ENCODE measurements around the gene RAVER2.
"Not testable (repeated sequence)": the region's sequence is repeated elsewhere in the genome, so short reads cannot be mapped to it uniquely, and the experiment has no call there.

The RAVER2 gene

DNA sequence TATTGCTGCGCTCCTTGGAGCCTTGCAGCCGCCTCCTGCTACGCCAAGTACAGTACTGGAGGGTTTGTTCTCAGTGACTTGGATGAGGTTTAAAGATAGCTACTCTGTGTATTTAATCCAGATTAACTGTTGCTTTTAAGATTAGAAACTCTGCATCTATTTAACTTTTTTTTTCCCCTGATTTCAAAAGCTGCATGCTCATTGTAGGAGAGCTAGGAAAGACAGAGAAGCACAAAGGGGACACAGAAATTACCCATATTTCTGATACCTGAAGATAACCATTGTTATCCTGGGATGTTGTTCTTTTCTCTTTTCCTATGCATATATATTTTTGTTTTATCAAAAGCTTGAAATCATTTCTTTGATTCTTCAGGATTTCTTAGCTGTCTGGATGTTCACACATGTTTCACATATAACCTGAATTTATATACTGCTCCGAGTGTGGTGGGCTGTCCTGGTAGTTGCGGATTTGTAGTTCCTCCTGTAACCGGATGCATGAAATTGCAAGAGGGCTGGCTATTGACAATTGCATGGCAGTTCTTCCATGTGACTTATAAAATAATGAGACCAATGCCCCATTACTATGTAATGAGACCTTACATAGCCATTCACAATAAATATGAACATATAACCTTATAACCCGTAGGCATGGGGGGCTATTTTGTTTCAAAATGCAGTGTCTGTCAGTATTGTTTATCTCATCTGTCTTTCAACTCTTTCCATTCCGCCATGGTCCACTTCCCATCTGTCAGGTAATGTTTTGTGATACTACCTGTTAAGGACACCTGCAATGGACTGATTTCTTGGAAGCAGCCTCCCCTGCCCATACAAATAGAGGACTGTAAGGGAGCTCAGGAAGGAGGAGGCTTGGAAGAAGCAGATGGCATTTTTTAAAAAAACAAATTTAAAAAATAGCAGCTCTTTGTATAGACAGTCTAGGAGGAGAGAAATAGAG lies 1.4 kb downstream of the RAVER2 start:
- in situ Hi-C loops (cut with MboI; ENCODE audit: low sequenced_read_pairs) = no loop called here

DNA sequence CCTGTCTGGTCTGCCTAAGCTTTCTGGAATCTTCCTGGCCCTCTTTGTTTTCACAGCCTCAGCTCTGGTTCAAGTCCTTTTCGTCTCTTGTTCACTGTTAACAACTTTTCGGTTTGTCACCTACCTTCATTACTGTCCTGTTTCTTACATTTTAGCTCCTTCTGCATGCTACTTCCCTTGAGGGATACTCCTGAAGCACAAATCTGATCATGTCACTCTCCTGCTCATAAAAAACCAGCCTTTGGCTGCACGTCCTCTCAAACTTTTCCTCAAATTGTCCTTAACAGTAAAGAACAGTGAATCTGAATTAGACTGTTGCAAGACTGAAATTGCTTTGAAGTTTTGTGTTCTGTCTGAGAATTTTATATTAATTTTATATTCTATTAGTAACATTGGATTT lies 3.3 kb downstream of the RAVER2 start:
- in situ Hi-C loops (cut with MboI; ENCODE audit: low sequenced_read_pairs) = no loop called here

DNA sequence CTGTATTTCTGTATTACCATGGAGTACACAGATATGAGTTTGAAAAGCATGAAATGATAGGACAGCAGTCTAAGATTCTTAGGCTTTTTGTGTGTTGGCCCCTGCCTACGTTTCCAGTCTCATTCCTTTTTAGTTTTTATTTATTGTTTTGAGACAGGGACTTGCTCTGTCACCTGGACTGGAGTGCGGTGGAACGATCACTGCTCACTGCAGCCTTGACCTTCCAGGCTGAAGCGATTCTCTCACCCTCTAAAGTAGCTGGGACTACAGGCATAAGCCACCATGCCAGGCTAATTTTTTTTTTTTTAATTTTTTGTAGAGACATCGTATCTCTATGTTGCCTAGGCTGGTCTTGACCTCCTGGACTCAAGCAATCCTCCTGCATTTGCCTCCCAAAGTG lies 3.8 kb downstream of the RAVER2 start:
- in situ Hi-C loops (cut with MboI; ENCODE audit: low sequenced_read_pairs) = no loop called here

DNA sequence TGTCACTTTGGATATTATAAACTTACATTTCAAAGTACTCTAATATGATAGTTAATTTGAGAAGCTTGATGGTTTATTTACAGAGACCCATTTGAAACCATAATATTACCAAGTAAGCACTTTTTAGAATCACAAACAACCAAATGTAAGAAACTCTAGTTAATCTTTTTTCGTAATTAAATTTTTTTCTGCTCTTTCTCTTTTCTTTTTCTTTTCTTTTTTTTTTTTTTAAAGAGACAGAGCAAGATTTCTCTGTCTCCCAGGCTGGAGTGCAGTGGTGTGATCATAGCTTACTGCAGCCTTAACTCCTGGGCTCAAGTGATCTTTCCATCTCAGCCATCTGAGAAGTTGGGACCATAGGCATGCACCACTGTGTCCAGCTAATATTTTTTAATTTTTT lies 5.2 kb downstream of the RAVER2 start:
- in situ Hi-C loops (cut with MboI; ENCODE audit: low sequenced_read_pairs) = no loop called here

DNA sequence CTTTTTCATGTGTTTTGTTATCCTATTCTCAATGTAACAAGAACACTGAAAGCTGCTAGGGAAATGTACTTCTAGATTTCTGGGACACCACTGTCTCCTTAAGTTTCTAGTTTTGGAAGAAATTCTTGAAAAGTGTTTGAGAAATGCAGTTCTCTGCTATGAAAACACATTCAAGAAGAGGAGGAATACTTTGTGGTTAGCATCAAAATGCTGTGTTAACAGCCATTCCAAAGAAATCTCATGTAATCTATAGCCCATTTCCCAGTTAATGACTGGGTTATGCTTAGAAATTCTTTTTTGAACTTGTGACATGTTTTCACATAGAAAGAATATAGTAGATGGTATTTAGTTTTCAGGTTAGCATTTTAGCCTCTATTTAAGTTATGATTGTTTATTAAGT lies 6.0 kb downstream of the RAVER2 start:
- in situ Hi-C loops (cut with MboI; ENCODE audit: low sequenced_read_pairs) = no loop called here

DNA sequence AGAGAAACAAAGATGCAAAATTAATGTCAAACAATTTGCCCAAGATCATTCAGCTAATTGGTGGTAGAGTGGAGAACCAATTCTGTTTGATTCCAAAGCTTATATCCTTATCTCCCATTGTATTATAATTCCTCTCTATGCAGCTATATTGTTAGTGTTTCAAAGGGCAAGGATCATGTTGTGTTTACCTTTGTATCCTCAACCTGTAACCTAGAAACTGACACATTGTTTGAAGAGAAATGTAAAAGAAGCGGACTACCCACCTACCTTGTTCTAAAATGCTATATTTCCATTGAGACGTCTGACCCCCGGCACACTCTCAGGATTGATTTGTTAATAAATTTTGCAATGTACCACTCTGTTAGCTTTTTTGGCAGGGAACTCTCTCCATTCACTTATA lies 9.3 kb downstream of the RAVER2 start:
- in situ Hi-C loops (cut with MboI; ENCODE audit: low sequenced_read_pairs) = no loop called here

DNA sequence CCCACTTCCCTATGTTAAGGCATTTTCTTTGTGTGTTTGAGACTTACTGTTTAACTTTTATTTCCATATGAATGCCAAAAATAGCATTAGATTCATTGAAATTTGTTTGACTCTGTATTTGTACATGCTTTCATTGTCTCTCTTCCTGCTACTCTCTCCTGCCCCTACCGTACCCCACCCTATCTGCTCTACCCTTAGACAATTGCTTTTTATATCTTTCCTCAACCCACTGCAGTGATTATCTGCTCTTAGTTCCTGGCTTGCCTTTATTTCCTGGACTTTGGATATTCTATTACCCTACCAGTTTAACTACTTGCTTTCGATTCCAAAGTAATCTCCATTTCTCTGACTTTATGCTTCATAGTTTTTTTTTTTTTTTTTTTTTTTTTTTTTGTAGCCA lies 10.5 kb downstream of the RAVER2 start:
- in situ Hi-C loops (cut with MboI; ENCODE audit: low sequenced_read_pairs) = no loop called here

DNA sequence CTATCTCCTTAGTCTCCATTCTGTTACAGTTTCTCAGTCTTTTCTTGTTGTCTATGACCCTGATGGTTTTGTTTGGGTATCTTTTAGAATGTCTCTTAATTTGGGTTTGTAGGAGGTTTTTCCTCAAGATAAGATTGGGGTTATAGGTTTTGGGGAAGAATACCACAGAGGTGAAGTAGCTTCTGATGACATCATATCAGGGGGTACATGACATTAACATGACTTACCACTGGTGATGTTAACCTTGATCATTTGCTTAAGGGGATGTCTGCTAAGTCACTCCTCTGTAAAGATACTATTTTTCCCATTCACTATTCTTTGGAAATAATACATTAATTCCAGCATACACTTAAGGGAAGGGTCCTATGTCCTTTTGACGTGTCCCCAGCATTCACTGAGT lies 11.9 kb downstream of the RAVER2 start:
- in situ Hi-C loops (cut with MboI; ENCODE audit: low sequenced_read_pairs) = no loop called here

DNA sequence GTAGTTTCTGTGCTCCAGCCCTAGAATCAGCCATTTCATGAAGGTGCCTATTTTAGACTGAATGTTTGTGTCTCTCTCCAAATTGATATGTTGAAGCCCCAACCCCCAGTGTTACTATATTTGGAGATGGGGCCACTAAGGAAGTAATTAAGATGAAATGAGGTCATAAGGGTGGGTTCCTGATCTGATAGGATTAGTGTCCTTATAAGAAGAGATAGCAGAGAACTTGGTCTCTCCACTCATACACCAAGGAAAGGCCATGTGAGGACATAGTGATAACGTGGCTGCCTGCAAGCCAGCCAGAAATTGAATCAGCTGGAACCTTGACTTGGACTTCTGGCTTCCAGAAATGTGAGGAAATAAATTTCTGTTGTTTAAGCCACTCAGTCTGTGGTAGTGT lies 12.3 kb downstream of the RAVER2 start:
- in situ Hi-C loops (cut with MboI; ENCODE audit: low sequenced_read_pairs) = no loop called here

DNA sequence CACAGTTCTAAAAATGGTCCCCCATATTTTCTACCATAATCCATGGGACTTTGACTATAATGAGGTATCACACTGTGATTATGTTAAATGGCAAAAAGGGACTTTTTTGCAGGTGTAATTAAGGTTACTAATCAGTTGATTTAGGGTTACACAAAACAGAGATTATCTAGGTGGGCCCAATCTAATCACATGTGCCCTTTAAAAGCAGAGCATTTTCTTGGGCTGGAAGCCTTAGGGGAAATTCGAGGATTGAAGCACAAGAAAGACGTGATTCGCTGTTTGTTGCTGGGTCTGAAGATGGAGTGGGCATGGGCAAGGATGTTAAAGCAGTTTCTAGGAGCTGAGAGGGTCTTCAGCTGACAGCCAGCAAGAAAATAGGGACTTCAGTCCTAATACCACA lies 13.4 kb downstream of the RAVER2 start:
- in situ Hi-C loops (cut with MboI; ENCODE audit: low sequenced_read_pairs) = no loop called here

DNA sequence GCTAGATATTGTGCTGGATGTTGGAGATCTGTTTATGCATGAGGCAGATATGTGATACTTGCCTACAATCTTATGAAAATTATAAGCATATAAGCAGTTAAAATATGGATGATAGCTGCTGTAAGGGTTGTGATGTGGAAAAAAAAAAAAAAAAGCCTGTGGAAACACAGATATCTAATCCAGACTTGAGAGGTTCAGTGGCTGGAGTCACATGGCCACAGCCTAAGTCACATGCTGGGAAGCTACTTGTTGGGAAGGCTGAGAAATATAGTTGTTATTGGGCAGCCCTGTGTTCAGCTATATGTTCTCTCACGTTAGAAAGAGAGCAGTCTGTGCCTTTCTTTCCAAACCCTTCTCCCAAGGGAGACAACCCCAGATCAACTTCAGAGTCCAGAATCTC lies 15.1 kb downstream of the RAVER2 start:
- in situ Hi-C loops (cut with MboI; ENCODE audit: low sequenced_read_pairs) = no loop called here

DNA sequence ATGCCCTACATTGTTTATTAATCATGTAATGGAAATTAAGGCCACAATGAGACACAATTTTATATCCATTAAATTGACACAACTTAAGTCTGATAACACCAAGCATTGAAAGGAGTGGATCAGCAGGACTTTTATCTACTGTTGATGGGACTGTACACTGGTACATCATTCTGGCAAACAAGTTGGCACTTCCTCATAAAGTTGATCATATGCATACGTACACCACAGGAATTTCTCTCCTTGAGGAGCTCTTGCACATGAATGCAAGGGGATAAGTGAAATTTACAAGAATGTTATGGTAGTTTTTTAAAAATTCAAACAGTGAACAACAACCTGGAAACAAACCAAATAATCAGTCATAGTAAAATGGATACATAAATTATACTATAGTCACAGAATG lies 20.1 kb downstream of the RAVER2 start:
- in situ Hi-C loops (cut with MboI; ENCODE audit: low sequenced_read_pairs) = no loop called here

DNA sequence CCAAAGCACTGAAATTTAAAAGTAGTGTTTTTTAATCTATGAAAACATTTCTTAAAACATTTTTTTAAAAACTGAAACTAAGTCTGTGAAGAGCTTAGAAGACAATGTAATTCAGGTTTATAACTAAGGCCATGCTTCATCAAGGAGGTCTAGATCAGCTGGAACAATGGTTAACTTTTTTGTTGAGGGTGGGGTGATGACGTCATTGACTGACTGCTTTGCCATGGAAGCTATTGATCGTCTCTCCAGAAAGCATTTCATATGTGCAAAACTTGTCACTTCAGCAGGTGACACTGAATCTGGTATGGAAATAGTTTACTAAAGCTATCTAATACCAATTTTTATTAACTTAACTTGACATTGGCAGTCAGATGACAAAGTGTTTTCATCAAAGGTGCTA lies 21.0 kb downstream of the RAVER2 start:
- in situ Hi-C loops (cut with MboI; ENCODE audit: low sequenced_read_pairs) = no loop called here

DNA sequence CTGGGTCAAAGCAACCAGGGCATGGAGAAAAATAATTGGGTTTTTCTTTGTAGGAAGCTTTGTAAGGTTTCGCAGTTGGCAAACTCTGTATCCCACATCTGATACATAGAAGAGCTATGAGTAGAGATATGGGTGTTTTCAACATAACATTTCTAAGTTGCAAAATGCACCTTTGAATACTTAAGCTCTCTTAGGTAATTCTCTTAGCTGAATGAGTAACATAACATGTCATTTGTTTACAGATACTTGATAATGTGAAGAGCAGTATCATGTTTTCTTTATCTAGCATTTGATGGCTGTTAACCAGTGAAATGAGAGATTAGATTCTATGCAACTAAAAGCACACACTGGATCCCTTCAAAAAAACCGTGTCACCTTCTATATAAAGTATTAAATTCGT lies 21.6 kb downstream of the RAVER2 start:
- in situ Hi-C loops (cut with MboI; ENCODE audit: low sequenced_read_pairs) = no loop called here

DNA sequence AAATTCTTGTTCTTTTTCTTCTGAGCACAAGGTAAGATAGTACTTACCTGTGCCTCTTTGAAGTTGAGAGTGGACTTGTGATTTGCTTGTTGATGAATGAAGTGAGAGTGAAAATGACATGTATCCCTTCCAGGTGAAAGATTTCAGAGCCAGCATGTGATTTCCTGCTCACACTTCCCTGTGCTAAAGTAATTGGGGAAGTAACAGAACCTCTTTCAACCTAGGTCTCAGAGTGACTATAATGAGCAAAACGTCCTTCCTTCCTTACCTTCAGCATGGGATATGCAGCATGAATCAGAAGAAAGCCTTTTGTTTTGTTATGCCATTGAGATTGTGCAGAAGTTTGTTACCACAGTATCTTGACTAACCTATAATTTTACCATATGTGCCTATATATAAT lies 24.6 kb downstream of the RAVER2 start:
- in situ Hi-C loops (cut with MboI; ENCODE audit: low sequenced_read_pairs) = no loop called here

DNA sequence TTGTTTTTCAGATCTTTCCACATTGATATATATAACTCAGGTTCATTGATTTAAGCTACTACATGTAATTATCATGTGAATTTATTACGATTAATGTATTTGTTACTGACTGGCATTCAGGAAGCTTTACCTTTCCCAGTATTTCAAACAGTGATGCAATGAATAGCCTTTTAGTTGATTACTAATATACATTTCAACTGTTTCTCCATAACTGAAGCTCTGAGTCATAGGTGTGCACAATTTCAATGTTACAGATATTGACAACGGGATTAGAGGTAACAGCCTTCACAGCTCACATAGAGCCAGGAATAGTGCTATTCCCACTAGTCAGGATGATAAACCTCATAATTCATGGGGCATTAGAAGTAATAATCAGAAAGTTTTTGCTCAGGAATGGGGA lies 25.1 kb downstream of the RAVER2 start:
- in situ Hi-C loops (cut with MboI; ENCODE audit: low sequenced_read_pairs) = no loop called here

DNA sequence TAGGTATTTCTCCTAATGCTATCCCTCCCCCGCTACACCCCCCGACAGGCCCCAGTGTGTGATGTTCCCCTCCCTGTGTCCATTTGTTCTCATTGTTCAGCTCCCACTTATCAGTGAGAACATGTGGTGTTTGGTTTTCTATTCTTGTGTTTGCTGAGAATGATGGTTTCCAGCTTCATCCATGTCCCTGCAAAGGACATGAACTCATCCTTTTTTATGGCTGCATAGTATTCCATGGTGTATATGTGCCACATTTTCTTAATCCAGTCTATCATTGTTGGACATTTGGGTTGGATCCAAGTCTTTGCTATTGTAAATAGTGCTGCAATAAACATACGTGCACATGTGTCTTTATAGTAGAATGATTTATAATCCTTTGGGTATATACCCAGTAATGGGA lies 28.4 kb downstream of the RAVER2 start:
- in situ Hi-C loops (cut with MboI; ENCODE audit: low sequenced_read_pairs) = not testable (repeated sequence)

DNA sequence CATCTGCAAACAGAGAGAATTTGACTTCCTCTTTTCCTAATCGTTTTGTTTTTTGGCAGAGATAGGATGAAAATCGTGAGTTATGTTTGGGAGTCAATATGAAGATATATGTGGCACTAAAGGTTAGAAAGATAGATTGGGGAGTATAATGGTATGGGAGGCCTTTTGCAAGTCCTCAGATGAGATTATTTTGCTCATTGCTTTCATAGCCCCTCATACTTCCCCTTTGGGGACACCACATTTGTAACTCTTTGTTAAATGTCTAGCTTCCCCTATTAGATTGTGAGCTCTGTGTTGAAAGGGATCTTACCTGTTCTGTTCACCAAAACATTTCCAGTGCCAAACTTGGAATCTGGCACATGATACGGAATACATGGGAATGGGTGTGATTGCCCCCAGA lies 30.2 kb downstream of the RAVER2 start:
- in situ Hi-C loops (cut with MboI; ENCODE audit: low sequenced_read_pairs) = no loop called here

DNA sequence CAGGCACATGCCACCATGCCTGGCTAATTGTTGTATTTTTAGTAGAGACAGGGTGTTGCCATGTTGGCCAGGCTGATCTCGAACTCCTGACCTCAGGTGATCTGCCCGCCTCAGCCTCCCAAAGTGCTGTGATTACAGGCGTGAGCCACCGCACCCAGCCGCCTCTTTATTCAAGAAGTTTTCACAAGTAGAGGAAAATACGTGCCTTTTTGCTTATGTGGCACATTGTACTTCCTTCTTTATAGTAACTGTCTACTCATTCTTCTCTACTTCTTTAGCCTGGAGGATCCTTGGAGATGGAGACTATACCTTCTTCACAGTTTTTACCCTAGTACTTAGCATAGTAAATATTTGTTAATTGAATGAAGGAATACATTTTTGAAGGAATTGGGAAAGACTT lies 37.2 kb downstream of the RAVER2 start:
- in situ Hi-C loops (cut with MboI; ENCODE audit: low sequenced_read_pairs) = not testable (repeated sequence)

DNA sequence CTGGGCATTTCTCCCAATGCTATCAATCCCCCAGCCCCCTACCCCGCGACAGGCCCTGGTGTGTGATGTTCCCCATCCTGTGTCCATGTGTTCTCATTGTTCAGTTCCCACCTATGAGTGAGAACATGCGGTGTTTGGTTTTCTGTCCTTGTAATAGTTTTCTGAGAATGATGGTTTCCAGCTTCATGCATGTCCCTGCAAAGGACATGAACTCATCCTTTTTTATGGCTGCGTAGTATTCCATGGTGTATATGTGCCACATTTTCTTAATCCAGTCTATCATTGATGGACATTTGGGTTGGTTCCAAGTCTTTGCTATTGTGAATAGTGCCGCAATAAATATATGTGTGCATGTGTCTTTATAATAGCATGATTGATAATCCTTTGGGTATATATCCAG lies 38.0 kb downstream of the RAVER2 start:
- in situ Hi-C loops (cut with MboI; ENCODE audit: low sequenced_read_pairs) = not testable (repeated sequence)

DNA sequence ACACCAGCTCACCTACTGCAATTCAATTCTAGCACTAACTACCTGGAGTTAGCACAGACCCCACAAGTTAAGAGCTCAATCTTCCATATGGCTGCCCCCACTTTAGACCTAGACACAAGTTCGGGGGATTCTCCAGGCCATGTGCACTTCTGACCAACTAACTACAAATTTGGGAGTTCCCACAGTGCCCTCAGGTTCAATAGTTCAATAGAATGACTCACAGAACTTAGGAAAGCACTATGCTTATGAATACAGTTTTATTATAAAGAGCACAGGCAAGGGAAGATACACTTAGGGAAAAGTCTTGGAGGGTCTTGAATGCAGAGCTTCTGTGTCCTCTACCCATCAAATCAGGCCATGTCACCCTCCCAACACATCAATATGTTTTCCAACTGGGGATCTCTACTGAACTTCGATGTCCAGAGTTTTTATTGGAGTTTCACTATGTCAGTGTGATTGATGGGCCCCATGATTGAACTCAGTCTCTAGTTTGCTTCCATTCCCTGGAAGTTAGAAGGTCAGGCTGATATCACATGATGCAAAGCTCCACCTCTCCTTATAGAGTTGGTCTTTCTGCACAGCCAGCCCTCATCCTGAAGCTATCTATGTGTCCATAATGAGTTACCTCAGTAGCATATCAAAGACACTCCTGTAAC lies 46.1 kb downstream of the RAVER2 start:
- in situ Hi-C loops (cut with MboI; ENCODE audit: low sequenced_read_pairs) = no loop called here

DNA sequence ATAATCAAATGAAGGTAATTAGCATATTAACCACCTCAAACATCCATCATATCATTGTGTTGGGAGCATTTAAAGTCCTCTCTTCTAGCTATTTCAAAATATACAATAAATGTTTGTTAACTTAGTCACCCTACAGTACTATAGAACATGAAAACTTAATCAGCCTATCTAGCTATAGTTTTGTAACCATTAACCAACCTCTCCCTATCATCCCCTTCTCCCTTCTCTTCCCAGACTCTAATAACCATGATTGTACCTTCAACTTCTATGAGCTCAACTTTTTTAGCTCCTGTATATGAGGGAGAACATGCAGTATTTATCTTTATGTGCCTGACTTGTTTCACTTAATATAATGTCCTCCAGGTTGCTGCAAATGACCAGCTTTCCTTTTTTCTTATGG lies 54.0 kb downstream of the RAVER2 start:
- in situ Hi-C loops (cut with MboI; ENCODE audit: low sequenced_read_pairs) = no loop called here
